HEK293 (cell line): ENCODE measurements around the gene TLCD3B.

Experiments used
- CTCF ChIA-PET: fragments of 350-600 bp; formaldehyde crosslinking; extraction: SDS; loops from one replicate; lab custom pipeline; 2021; ENCODE audit warnings: antibody characterized with exemption; lab: Yijun Ruan, JAX
- POLR2A ChIA-PET: fragments of 300-600 bp; formaldehyde crosslinking; extraction: SDS; loops from one replicate; lab custom pipeline; 2020; ENCODE audit warnings: antibody characterized with exemption, inconsistent platforms; lab: Yijun Ruan, JAX
- H3K27ac ChIP-seq: fragments of 200-500 bp; sonication (Bioruptor generic); 2 replicates; pipeline ENCODE4 v1.5.1; 2014; ENCODE audit warnings: low read depth, low read length, control low read depth, inconsistent platforms; ENCODE audit errors: extremely low read depth
- H3K36me3 ChIP-seq, 2 experiments: fragments of 200-500 bp in 1 of 2; sonication (Bioruptor generic) in 1 of 2; 1 replicate in 1 of 2; 2 replicates in 1 of 2; pipeline ENCODE4 v1.5.1; 2014 to 2017; ENCODE audit warnings: inconsistent platforms in 2 of 2, low read length in 2 of 2; ENCODE audit not compliant: control insufficient read depth in 2 of 2, insufficient read depth in 1 of 2
- H3K4me1 ChIP-seq: fragments of 200-500 bp; sonication (Bioruptor generic); 2 replicates; pipeline ENCODE4 v1.5.1; 2014; ENCODE audit warnings: mild to moderate bottlenecking, low read length, inconsistent platforms; ENCODE audit not compliant: control insufficient read depth, insufficient read depth
- H3K4me3 ChIP-seq: 2 replicates; pipeline ENCODE4 v1.5.1; 2011; ENCODE audit warnings: low read depth, mild to moderate bottlenecking, control low read depth, low read length, moderate library complexity
- H3K9me3 ChIP-seq: fragments of 200-500 bp; sonication (Bioruptor generic); 2 replicates; pipeline ENCODE4 v1.5.1; 2014; ENCODE audit warnings: low read depth, low read length, inconsistent platforms; ENCODE audit not compliant: control insufficient read depth, insufficient read depth
- EGR2 ChIP-seq: fragments of 450-650 bp; formaldehyde crosslinking; IDR thresholded peaks from 2 replicates; pipeline ENCODE4 v1.5.1; 2016; ENCODE audit warnings: low read depth, missing biosample characterization, missing genetic modification characterization
- FEZF1 ChIP-seq: fragments of 450-650 bp; formaldehyde crosslinking; IDR thresholded peaks from 2 replicates; pipeline ENCODE4 v1.5.1; 2016; ENCODE audit warnings: missing biosample characterization, missing genetic modification characterization
- HOXC10 ChIP-seq: sonication (generic); formaldehyde crosslinking; IDR thresholded peaks from 2 replicates; pipeline ENCODE4 v1.8.1; 2023; ENCODE audit warnings: mild to moderate bottlenecking, missing genetic modification reagents
- IKZF3 ChIP-seq: fragments of 450-650 bp; IDR thresholded peaks from 2 replicates; pipeline ENCODE4 v1.5.0; 2018; ENCODE audit warnings: missing biosample characterization, mild to moderate bottlenecking, missing genetic modification characterization, moderate library complexity
- KLF7 ChIP-seq: fragments of 450-650 bp; formaldehyde crosslinking; IDR thresholded peaks from 2 replicates; pipeline ENCODE4 v1.5.1; 2016; ENCODE audit warnings: missing biosample characterization, missing genetic modification characterization, borderline replicate concordance
- KLF8 ChIP-seq: fragments of 450-650 bp; formaldehyde crosslinking; IDR thresholded peaks from 2 replicates; pipeline ENCODE4 v1.5.1; 2016; ENCODE audit warnings: missing biosample characterization, missing genetic modification characterization
- OSR2 ChIP-seq: fragments of 450-650 bp; formaldehyde crosslinking; IDR thresholded peaks from 2 replicates; pipeline ENCODE4 v1.5.1; 2016; ENCODE audit warnings: missing biosample characterization, missing genetic modification characterization
- PATZ1 ChIP-seq: fragments of 450-650 bp; formaldehyde crosslinking; IDR thresholded peaks from 2 replicates; pipeline ENCODE4 v1.5.1; 2016; ENCODE audit warnings: missing biosample characterization, missing genetic modification characterization
- SP2 ChIP-seq: fragments of 450-650 bp; formaldehyde crosslinking; IDR thresholded peaks from 2 replicates; pipeline ENCODE4 v1.5.1; 2016; ENCODE audit warnings: missing biosample characterization, missing genetic modification characterization
- WT1 ChIP-seq: fragments of 450-650 bp; formaldehyde crosslinking; IDR thresholded peaks from 2 replicates; pipeline ENCODE4 v1.5.1; 2016; ENCODE audit warnings: missing biosample characterization, missing genetic modification characterization
- ZBTB11 ChIP-seq: fragments of 450-650 bp; formaldehyde crosslinking; conservative IDR thresholded peaks from 2 replicates; pipeline ENCODE4 v1.5.1; 2016; ENCODE audit warnings: low read depth, missing biosample characterization, missing genetic modification characterization
- ZBTB20 ChIP-seq: fragments of 450-650 bp; formaldehyde crosslinking; IDR thresholded peaks from 2 replicates; pipeline ENCODE4 v1.5.1; 2016; ENCODE audit warnings: missing biosample characterization, missing genetic modification characterization
- ZBTB49 ChIP-seq: fragments of 450-650 bp; formaldehyde crosslinking; IDR thresholded peaks from 2 replicates; pipeline ENCODE4 v1.5.1; 2016; ENCODE audit warnings: missing biosample characterization, missing genetic modification characterization, low read depth
- ZEB2 ChIP-seq: fragments of 450-650 bp; formaldehyde crosslinking; IDR thresholded peaks from 2 replicates; pipeline ENCODE4 v1.5.1; 2016; ENCODE audit warnings: missing biosample characterization, missing genetic modification characterization
- ZFHX2 ChIP-seq: fragments of 450-650 bp; formaldehyde crosslinking; conservative IDR thresholded peaks from 2 replicates; pipeline ENCODE4 v1.5.1; 2016; ENCODE audit warnings: missing biosample characterization, missing genetic modification characterization
- ZNF133 ChIP-seq: fragments of 450-650 bp; formaldehyde crosslinking; IDR thresholded peaks from 2 replicates; pipeline ENCODE4 v1.5.1; 2016; ENCODE audit warnings: missing biosample characterization, missing genetic modification characterization
- ZNF175 ChIP-seq: fragments of 450-650 bp; formaldehyde crosslinking; IDR thresholded peaks from 2 replicates; pipeline ENCODE4 v1.5.1; 2016; ENCODE audit warnings: missing biosample characterization, missing genetic modification characterization
- ZNF248 ChIP-seq: fragments of 450-650 bp; formaldehyde crosslinking; IDR thresholded peaks from 2 replicates; pipeline ENCODE4 v1.5.1; 2017; ENCODE audit warnings: missing biosample characterization, missing genetic modification characterization
- ZNF398 ChIP-seq: fragments of 450-650 bp; formaldehyde crosslinking; IDR thresholded peaks from 2 replicates; pipeline ENCODE4 v1.5.1; 2017; ENCODE audit warnings: missing biosample characterization, missing genetic modification characterization
- ZNF501 ChIP-seq: fragments of 450-650 bp; formaldehyde crosslinking; IDR thresholded peaks from 2 replicates; pipeline ENCODE4 v1.5.1; 2016; ENCODE audit warnings: missing biosample characterization, missing genetic modification characterization
- ZNF596 ChIP-seq: fragments of 450-650 bp; IDR thresholded peaks from 2 replicates; pipeline ENCODE4 v1.5.0; 2018; ENCODE audit warnings: missing biosample characterization, mild to moderate bottlenecking, missing genetic modification characterization, moderate library complexity
- ZNF600 ChIP-seq: fragments of 450-650 bp; formaldehyde crosslinking; IDR thresholded peaks from 2 replicates; pipeline ENCODE4 v1.5.1; 2016; ENCODE audit warnings: missing biosample characterization, missing genetic modification characterization
- ZNF621 ChIP-seq: fragments of 450-650 bp; formaldehyde crosslinking; IDR thresholded peaks from 2 replicates; pipeline ENCODE4 v1.5.1; 2017; ENCODE audit warnings: missing biosample characterization, missing genetic modification characterization
- ZNF629 ChIP-seq: fragments of 450-650 bp; formaldehyde crosslinking; IDR thresholded peaks from 2 replicates; pipeline ENCODE4 v1.5.1; 2017; ENCODE audit warnings: missing biosample characterization, missing genetic modification characterization
- ZNF664 ChIP-seq: fragments of 450-650 bp; formaldehyde crosslinking; IDR thresholded peaks from 2 replicates; pipeline ENCODE4 v1.5.1; 2016; ENCODE audit warnings: missing biosample characterization, missing genetic modification characterization
- ZNF777 ChIP-seq: fragments of 450-650 bp; formaldehyde crosslinking; IDR thresholded peaks from 2 replicates; pipeline ENCODE4 v1.5.1; 2017; ENCODE audit warnings: missing biosample characterization, missing genetic modification characterization, borderline replicate concordance
- ZXDB ChIP-seq: fragments of 450-650 bp; formaldehyde crosslinking; IDR thresholded peaks from 2 replicates; pipeline ENCODE4 v1.5.1; 2016; ENCODE audit warnings: missing biosample characterization, missing genetic modification characterization

TLCD3B gene

DNA sequence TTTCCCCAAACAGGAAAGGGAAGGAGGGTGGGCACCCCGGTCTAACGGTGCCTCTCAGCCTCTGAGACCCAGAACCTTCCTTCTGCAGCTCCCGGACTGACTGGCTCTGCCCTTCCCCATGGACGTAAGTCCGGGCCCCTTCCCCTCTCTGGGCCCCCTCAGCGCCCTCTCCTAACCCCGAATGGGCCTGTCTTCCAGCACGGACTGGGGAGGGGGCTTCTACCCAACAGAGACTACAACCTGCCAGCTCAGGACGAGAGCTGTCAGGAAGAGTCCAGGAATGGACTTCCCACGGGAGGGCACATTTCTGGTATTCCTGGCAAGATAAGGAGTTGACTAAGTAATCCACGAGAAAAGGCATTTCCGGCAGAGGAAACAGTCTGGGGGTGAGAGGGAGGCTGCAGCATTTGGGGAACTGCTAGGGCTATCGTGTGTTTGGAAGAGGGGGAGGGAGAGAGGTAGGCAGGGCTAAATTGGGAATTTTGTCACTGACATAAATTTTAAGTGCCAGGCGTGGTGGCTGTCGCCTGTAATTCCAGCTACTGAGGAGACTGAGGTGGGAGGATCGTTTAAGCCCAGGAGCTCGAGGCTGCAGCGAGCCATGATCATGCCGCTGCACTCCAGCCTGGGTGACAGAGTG, 22.4 kb upstream of the TLCD3B start:
- H3K4me3 ChIP-seq: peak overlapping the region; percentile 63
- H3K4me1 ChIP-seq: peaks cover 3% of the 10 kb centered on the region; the same call in 1 of the 2 replicates
- H3K36me3 ChIP-seq: peaks cover 0 to 11% of the 10 kb centered on the region in 2 experiments; a peak in 2 of 3 replicates
- no peaks in the 10 kb centered on the region for H3K9me3 ChIP-seq
- ChIA-PET CTCF (interaction anchor here (0.5 to 2.9 kb wide), 4 partner anchors 13 to 1492 kb away, joined by 3 to 25 read pairs (median 4); partner anchors contain the start of gene ALDOA), POLR2A (interaction anchor here (0.7 to 6.5 kb wide), 10 partner anchors 8 to 605 kb away, joined by 3 to 66 read pairs (median 4); partner anchors contain the start of genes ALDOA, CORO1A, FBRS and PPP4C)
- peak overlapping the region; percentile 65 for H3K27ac ChIP-seq
- TF ChIP-seq ZBTB11: peak; percentile 48
- TF ChIP-seq ZNF398 (tag by site-specific recombination): peak; percentile 94
- TF ChIP-seq ZNF629: peak; percentile 21
- TF ChIP-seq ZNF248 (tag by site-specific recombination): no peak
- peak; percentile 81 for TF ChIP-seq IKZF3 (tag by site-specific recombination)
- no peak for TF ChIP-seq ZBTB49 (tag by site-specific recombination)
- TF ChIP-seq ZNF133 (tag by site-specific recombination): no peak
- peak; percentile 41; the same call in 1 of the 2 replicates for TF ChIP-seq ZNF621 (tag by site-specific recombination)
- peak; percentile 13; the same call in 1 of the 2 replicates for TF ChIP-seq ZEB2 (tag by site-specific recombination)
- TF ChIP-seq ZNF664 (tag by site-specific recombination): 0 out of 2 replicates have a peak, but pooled peaks have one; percentile 70
- TF ChIP-seq ZNF600: peak; percentile 65
- TF ChIP-seq SP2: peak; percentile 77
- TF ChIP-seq HOXC10 (CRISPR knock-in tag): no peak
- TF ChIP-seq KLF8 (tag by site-specific recombination): peak; percentile 40
- peak; percentile 85 for TF ChIP-seq EGR2
- TF ChIP-seq ZBTB20 (tag by site-specific recombination): peak; percentile 93
- TF ChIP-seq ZNF777 (tag by site-specific recombination): peak; percentile 54; the same call in 1 of the 2 replicates
- peak; percentile 10 for TF ChIP-seq ZXDB
- TF ChIP-seq ZNF501 (tag by site-specific recombination): no peak
- TF ChIP-seq PATZ1 (tag by site-specific recombination): peak; percentile 87
- TF ChIP-seq OSR2 (tag by site-specific recombination): peak; percentile 92
- no peak for TF ChIP-seq ZNF596 (tag by site-specific recombination)
- no peak for TF ChIP-seq ZNF175 (tag by site-specific recombination)
- peak; percentile 34 for TF ChIP-seq WT1 (tag by site-specific recombination)
- peak; percentile 78 for TF ChIP-seq ZFHX2
- 0 out of 2 replicates have a peak, but pooled peaks have one; percentile 26 for TF ChIP-seq KLF7
- peak; percentile 16; the same call in 1 of the 2 replicates for TF ChIP-seq FEZF1 (tag by site-specific recombination)
